GM18517 (cell line): ENCODE results near the gene SLC2A6.
A peak's percentile ranks its signal among the peaks of the same experiment; 100 is the strongest.

Source experiments
- ATAC-seq: cut with Tn5 transposase; IDR thresholded peaks from one replicate; pipeline ENCODE4 v1.9.1; 2021; ENCODE audit warnings: mild to moderate bottlenecking, moderate library complexity; ENCODE audit not compliant: unreplicated experiment

SLC2A6 gene

DNA sequence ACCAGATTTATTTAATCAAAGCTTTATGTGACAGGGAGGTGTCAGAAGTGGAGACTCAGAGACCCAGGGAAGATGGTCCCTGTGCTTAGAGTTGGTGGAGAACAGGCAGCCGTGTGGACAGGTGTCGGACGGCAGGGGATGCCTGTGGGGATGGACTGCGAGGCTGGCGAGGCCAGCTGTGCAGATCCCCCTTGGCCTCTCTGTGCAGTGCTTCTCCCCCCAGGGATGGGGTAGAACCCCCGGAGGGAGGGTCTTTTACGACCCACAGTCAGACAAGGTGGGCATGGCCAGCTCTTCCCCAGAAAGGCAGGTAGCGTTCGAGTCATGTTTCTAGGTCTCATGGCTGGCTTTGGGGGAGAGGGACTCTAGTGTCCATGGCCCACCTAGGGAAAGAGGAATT, 4.7 kb upstream of the SLC2A6 start:
- ATAC-seq: no peak

GRCh38 chr9:133477992-133478850, 678 bp downstream of the SLC2A6 start:
- peak; percentile 35 for ATAC-seq

GRCh38 chr9:133477461-133477860, 1.4 kb downstream of the SLC2A6 start:
- no peak for ATAC-seq

GRCh38 chr9:133476941-133477340, 2.0 kb downstream of the SLC2A6 start:
- no peak for ATAC-seq

GRCh38 chr9:133476036-133476931, 2.6 kb downstream of the SLC2A6 start:
- no peak for ATAC-seq

DNA sequence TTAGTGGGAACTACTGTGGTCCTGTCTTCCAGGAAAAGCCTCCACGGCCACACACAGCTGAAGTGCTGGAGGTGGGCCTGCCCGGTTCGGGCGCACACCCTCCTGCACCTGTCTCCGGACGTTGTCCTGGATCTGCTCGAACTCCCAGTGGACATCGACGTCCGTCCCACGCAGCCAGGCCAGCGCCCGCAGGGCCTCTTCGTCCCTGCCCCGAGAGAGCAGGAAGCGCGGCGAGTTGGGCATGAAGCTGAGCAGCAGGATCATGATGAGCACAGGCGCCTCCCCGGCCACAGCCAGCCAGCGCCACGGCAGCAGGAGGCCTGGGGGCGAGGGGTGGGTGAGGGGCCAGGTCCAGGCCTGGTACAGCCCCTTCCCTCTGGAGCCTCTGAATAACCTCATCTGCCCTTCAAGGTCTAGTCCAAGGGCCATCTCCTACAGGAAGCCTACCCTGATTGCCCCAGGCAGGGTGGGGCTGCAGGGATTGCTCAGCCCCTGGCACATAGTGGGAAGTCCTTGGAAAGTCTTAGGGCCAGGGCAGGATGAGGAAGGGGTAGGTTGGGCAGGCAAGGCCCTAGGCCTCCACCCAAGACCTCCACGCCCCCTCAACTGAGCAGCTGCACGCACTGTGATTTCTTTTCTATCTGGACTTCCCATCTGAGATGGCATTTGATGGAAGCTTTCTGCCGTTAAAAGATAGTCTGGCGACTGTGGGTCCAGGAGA, 3.4 kb downstream of the SLC2A6 start:
- ATAC-seq: no peak

DNA sequence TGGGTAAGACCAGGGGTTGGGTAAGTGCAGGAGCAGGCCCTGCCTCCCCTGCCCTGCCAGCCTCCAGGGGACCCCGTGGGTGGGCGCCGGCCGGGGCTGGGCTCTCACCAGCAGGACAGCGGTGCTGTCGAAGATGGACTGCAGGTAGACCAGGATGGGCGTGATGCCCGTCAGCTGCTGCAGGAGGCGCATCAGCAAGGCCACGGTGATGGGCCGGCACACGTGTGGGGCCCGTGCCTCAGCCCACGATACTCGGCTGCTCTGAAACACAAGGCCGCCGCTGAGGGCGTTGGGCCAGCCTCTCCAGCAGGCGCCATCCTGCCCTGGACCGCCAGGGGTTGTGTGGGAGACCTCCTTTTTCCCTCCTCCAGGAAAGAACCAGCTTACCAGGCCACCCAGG, 4.0 kb downstream of the SLC2A6 start:
- ATAC-seq: no peak

DNA sequence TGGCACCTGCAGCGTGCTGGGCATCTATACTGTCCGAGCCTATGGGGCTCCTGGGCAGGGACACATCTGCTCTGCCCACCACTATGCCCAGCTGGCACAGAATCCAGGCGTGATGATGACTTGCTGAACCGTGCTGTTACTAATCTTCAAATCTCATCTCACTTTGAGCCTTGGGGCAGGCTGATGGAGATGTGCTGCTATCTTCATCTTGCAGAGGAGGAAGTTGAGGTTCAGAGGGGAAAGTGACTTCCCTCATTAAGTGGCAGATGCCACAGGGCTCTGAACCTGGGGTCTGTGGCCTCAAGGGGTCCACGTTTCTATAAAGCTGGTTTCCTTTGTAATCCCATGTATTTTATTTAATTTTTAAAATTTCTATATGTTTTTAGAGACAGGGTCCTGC, 4.7 kb downstream of the SLC2A6 start:
- ATAC-seq: no peak

DNA sequence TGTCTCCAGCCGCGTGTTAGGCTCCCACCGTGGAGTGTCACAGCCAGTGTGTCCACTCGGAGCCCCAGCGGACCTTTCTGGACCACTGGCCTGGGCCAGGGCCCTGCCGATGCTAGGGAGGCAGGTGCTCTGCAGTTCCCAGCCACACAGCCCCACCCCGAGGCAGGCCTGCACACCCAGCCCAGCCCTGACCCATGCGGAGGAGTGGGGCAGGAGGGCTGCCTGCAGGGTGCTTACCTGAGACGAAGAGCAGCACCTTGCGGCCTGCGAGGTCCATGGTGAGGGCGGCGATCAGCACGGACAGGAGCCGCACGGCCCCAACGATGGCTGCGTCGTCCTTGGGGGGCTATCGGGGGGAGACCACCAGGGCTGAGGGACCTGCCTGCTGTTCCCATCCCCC, 5.2 kb downstream of the SLC2A6 start:
- no peak for ATAC-seq

DNA sequence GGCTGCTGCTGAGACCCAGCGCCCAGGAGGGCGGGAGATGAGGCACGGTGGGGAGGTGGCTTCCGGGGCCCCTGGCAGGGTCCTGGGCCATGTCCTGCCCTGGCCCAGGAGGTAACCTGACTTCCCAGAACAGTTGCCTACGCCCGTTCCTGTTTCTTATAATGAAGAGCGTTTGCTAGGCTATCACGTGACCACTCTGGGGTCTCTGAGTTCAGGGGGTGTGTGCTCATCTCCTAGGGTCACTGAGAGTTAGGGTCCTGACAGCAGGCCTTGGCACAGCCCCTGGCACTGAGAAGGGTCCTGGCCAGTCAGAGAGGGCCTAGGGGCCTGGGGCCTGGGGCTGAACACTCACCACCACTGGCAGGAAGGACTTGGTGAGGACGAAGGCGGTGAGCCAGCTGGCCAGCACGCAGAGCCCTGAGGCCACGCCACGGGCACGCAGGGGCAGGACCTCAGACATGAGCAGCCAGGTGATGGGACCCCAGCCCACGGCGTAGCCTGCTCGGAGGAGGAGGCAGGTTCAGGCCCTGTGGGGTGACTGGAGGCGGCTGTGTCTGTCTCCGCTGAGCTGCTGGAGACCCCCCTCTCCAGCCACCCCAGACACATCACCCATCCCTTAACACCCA, 6.0 kb downstream of the SLC2A6 start:
- ATAC-seq: no peak

DNA sequence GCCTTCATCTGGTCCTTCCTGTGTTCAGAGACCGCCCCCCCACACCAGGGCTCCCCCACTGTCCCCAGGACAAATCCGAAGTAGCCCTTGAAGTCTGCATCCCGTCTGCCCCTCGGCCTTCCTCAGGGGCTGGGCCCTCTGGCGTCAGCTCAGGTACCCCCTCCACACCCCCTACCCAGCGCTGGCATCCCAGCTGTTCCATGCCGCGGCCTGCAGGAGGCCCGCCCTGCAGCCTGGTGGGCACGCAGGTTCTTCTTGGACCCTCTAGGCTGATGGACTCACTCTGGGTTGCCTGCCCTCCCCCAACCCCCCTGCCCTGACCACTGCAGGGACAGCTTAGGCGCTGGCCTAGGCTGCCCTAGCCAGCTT, 6.6 kb downstream of the SLC2A6 start:
- ATAC-seq: no peak

GRCh38 chr9:133471551-133472276, 7.2 kb downstream of the SLC2A6 start:
- ATAC-seq: no peak

GRCh38 chr9:133470988-133471387, 7.9 kb downstream of the SLC2A6 start:
- ATAC-seq: no peak

GRCh38 chr9:133470427-133470924, 8.4 kb downstream of the SLC2A6 start:
- ATAC-seq: no peak

DNA sequence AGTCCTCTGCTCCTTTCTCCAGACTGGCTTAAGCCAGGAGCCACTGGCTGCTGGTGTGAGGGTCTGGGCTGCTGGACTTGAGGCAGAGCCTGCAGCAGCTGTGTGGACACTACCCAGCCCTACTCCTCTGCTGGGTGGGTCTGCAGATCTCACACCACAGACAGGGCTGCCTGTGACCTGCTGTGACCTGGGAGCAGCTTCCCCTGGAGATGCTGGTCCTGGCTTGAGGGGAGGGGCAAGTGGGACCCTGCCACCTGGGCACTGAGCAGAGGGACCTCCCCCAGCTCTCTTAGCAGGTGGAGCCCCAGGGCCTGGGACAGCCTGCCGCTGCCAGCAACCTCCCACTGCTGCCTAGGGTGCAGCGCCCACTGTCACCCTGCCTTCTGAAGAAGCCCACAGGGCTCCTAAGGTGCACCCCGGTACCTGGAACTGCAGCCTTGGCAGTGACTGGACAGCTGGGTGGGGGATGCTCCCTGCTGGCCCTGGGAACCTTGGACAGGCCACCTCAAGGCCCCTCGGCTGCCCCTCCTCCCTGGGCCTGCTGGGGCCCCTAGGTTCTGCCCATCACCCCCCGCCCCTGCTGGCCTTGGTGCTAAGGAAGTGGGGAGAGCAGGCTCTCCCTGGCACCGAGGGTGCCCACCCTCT, 10.0 kb downstream of the SLC2A6 start:
- no peak for ATAC-seq

GRCh38 chr9:133468374-133468773, 10.5 kb downstream of the SLC2A6 start:
- no peak for ATAC-seq

- no peak for ATAC-seq
Observed at GRCh38 chr9:133467101-133467500, 11.8 kb downstream of the SLC2A6 start.

DNA sequence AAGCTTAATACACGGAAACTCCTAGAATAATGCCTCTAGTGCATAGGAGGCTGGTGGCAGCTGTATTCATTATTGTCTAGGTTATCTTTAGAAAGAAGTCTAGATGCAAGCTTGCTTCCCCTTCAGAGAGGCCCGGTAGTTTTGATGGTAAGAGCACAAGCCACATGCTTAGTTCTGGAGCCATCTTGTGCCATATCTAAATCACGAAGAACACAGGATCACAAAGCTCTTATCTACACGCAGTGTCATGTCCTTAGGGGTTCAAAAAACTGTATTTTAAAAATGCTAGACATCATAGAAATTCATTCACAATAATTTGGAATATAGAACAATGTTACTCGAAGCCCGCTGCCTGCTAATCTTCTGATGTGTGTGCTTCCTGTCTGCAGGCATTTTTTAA, 12.9 kb downstream of the SLC2A6 start:
- ATAC-seq: no peak

DNA sequence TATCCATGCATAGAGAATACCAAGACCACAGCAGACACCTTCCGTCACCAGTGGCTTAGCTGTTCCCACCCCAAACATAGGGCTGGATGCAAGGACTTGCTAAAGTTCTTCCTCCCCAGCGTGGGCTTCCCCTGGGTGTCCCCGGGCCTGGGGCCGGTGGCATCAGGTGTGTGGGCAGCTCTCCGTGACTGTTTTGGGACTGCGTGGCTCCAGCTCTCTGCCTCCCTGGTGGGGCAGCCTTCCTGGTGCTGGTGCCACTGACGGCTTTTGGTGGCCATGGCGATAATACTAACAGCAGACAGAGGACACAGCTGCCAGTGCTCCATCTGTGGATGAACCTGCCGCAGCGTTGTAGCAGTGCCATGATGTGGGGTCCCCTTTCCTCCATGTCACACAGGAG, 14.3 kb downstream of the SLC2A6 start:
- no peak for ATAC-seq
